HUES64 (cell line): ENCODE results near the gene ARSD.
"Not testable (repeated sequence)": the region's sequence is repeated elsewhere in the genome, so short reads cannot be mapped to it uniquely, and the experiment has no call there.

ENCODE experiments used
- H3K27ac ChIP-seq: 2 replicates; pipeline ENCODE4 v1.7.0; 2013; ENCODE audit warnings: low read depth, low read length, inconsistent platforms
- H3K27me3 ChIP-seq: 2 replicates; pipeline ENCODE4 v1.6.1; 2013; ENCODE audit warnings: mild to moderate bottlenecking, low read length; ENCODE audit not compliant: insufficient read depth
- H3K36me3 ChIP-seq: 2 replicates; pipeline ENCODE4 v1.6.1; 2013; ENCODE audit warnings: mild to moderate bottlenecking, low read length; ENCODE audit not compliant: insufficient read depth
- H3K4me1 ChIP-seq: 2 replicates; pipeline ENCODE4 v1.6.1; 2013; ENCODE audit warnings: mild to moderate bottlenecking, low read length, moderate library complexity; ENCODE audit not compliant: insufficient read depth
- H3K4me3 ChIP-seq: 2 replicates; pipeline ENCODE4 v1.5.1; 2013; ENCODE audit warnings: mild to moderate bottlenecking, low read length, moderate library complexity
- H3K9ac ChIP-seq: 2 replicates; pipeline ENCODE4 v1.6.1; 2013; ENCODE audit warnings: mild to moderate bottlenecking, low read depth, low read length
- H3K9me3 ChIP-seq: 2 replicates; pipeline ENCODE4 v1.6.1; 2013; ENCODE audit warnings: low read depth, low read length; ENCODE audit not compliant: insufficient read depth
- WGBS: fragments of 150-250, 120-280 bp; methylation state at CpG from one replicate; pipeline ENCODE4 v1.1.7; 2013; ENCODE audit warnings: missing lambda C conversion rate; 5-methylcytosine and 5-hydroxymethylcytosine counted together

ARSD gene

GRCh38 chrX:2890536-2891460, 38.3 kb downstream of the ARSD start:
- 72% methylated on average over 13 of the region's 22 CpGs for WGBS
- H3K9me3 ChIP-seq, H3K4me3 ChIP-seq, H3K9ac ChIP-seq, H3K36me3 ChIP-seq, H3K27me3 ChIP-seq: not testable (repeated sequence)
- peak overlapping the region; percentile 70; the same call in 1 of the 2 replicates for H3K27ac ChIP-seq
- H3K4me1 ChIP-seq = peaks cover 11% of the 10 kb centered on the region; the same call in 1 of the 2 replicates

GRCh38 chrX:2889706-2890490, 39.2 kb downstream of the ARSD start:
- peak overlapping the region; percentile 70; the same call in 1 of the 2 replicates for H3K27ac ChIP-seq
- 31% methylated on average over 15 of the region's 15 CpGs for WGBS
- not testable (repeated sequence) for H3K4me3 ChIP-seq

GRCh38 chrX:2889045-2889605, 40.0 kb downstream of the ARSD start:
- 88% methylated on average over 11 of the region's 11 CpGs for WGBS
- H3K36me3 ChIP-seq = no peaks in the 10 kb centered on the region
- no peak overlapping the region for H3K9ac ChIP-seq
- no peak overlapping the region for H3K4me3 ChIP-seq
- no peaks in the 10 kb centered on the region for H3K9me3 ChIP-seq
- H3K27ac ChIP-seq = no peak overlapping the region
- no peaks in the 10 kb centered on the region for H3K27me3 ChIP-seq
- H3K4me1 ChIP-seq = peaks cover 11% of the 10 kb centered on the region; the same call in 1 of the 2 replicates

More at GRCh38 chrX:2889706-2890490, 39.2 kb downstream of the ARSD start:
- H3K36me3 ChIP-seq, H3K9ac ChIP-seq, H3K9me3 ChIP-seq, H3K27me3 ChIP-seq: not testable (repeated sequence)
- peaks cover 11% of the 10 kb centered on the region; the same call in 1 of the 2 replicates for H3K4me1 ChIP-seq

- H3K27me3 ChIP-seq = no peaks in the 10 kb centered on the region
- H3K36me3 ChIP-seq = no peaks in the 10 kb centered on the region
- WGBS = 97% methylated on average over 7 of the region's 7 CpGs
- no peak overlapping the region for H3K9ac ChIP-seq
- no peaks in the 10 kb centered on the region for H3K9me3 ChIP-seq
- no peak overlapping the region for H3K27ac ChIP-seq
- no peak overlapping the region for H3K4me3 ChIP-seq
- peaks cover 11% of the 10 kb centered on the region; the same call in 1 of the 2 replicates for H3K4me1 ChIP-seq
Measured at GRCh38 chrX:2888309-2888708, 40.8 kb downstream of the ARSD start.

DNA sequence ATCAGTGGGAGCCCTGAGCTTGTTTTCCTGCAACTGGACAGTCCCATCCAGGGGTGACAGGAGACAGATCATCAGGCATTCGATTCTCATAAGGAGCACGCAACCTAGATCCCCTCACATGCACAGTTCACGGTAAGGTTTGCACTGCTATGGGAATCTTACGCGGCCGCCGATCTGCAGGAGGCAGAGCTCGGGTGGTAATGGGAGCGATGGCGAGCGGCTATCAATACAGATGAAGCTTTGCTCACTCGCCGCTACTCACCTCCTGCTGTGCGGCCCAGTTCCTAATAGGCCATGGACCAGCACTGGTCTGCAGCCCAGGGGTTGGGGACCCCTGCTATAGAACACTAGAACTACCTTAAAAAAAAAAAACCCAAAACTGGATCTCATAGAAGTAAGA, 45.4 kb downstream of the ARSD start:
- Histone ChIP-seq H3K27ac (no peak overlapping the region), H3K4me1 (no peaks in the 10 kb centered on the region), H3K9me3 (no peaks in the 10 kb centered on the region), H3K4me3 (no peak overlapping the region), H3K9ac (no peak overlapping the region), H3K27me3 (no peaks in the 10 kb centered on the region), H3K36me3 (peaks cover 19% of the 10 kb centered on the region)
- WGBS = 94% methylated on average over 14 of the region's 14 CpGs

DNA sequence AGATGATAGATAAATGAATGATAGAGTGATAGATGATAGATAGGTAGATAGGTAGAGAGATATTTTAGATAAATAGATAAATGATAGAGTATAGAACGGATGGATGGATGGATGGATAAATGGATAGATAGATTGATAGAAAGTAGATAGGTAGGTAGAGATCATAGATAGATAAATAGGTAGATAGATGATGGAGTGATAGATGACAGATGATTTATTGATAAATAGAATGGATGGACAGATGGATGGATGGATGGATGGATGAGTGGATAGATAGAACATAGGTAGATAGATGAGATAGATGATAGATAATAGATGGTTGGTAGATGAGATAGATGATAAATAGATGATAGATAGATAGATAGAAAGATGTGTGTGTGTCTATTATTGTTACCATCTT, 49.5 kb downstream of the ARSD start:
- 86% methylated on average over 1 of the region's 1 CpG for WGBS
- Histone ChIP-seq H3K27me3 (no peaks in the 10 kb centered on the region), H3K4me1 (no peaks in the 10 kb centered on the region), H3K36me3 (peaks cover 19% of the 10 kb centered on the region), H3K27ac (no peak overlapping the region), H3K4me3 (no peak overlapping the region), H3K9ac (no peak overlapping the region), H3K9me3 (no peaks in the 10 kb centered on the region)

GRCh38 chrX:2878563-2878962, 50.6 kb downstream of the ARSD start:
- H3K9me3 ChIP-seq = no peaks in the 10 kb centered on the region
- H3K36me3 ChIP-seq = peaks cover 19% of the 10 kb centered on the region
- no peak overlapping the region for H3K4me3 ChIP-seq

DNA sequence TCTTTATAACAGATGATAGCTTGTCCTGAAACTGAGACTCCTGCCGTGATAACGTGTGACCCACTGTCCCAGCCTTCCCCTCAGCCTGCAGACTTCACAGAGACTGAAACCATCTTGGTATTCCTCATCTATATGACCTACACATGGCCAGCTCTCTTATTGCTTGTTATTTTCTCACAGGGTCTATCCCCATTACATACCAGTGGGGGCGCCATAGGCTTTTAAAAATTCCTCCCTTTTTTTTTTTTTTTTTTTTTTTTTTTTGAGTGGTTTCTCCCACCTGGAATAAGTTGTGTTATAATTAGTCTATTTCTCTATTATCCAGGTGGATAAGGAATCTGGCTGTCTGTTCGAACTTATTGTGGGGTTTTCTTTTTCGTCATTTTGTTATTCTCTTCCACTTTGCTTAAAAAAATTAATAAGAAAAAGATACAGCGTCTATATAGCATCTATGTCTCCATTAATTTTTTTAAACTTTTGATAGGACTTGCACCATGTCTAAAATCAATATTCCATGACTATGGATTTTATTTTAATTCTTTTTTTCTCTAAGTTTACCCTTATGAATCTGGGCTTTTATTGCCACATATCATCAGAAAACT, 53.2 kb downstream of the ARSD start:
- Histone ChIP-seq H3K9ac (no peak overlapping the region), H3K4me3 (no peak overlapping the region), H3K9me3 (no peaks in the 10 kb centered on the region), H3K4me1 (no peaks in the 10 kb centered on the region), H3K27me3 (no peaks in the 10 kb centered on the region), H3K36me3 (0 out of 2 replicates have a peak, but pooled peaks cover 1% of the 10 kb centered on the region), H3K27ac (no peak overlapping the region)
- WGBS = 71% methylated on average over 2 of the region's 6 CpGs

More at GRCh38 chrX:2878563-2878962, 50.6 kb downstream of the ARSD start:
- no peak overlapping the region for H3K27ac ChIP-seq
- H3K4me1 ChIP-seq = no peaks in the 10 kb centered on the region
- H3K9ac ChIP-seq = no peak overlapping the region
- WGBS = 96% methylated on average over 2 of the region's 2 CpGs
- H3K27me3 ChIP-seq = no peaks in the 10 kb centered on the region

GRCh38 chrX:2875136-2875481, 54.0 kb downstream of the ARSD start:
- Histone ChIP-seq H3K4me3 (no peak overlapping the region), H3K36me3 (no peaks in the 10 kb centered on the region), H3K9me3 (no peaks in the 10 kb centered on the region), H3K9ac (no peak overlapping the region), H3K27me3 (no peaks in the 10 kb centered on the region), H3K4me1 (no peaks in the 10 kb centered on the region), H3K27ac (no peak overlapping the region)
- no CpG with 5 or more reads among the region's 3 CpGs for WGBS

GRCh38 chrX:2874222-2875135, 54.7 kb downstream of the ARSD start:
- H3K27me3 ChIP-seq = no peaks in the 10 kb centered on the region
- H3K36me3 ChIP-seq = no peaks in the 10 kb centered on the region
- H3K9me3 ChIP-seq = no peaks in the 10 kb centered on the region
- no peak overlapping the region for H3K4me3 ChIP-seq
- no peak overlapping the region for H3K9ac ChIP-seq
- no peaks in the 10 kb centered on the region for H3K4me1 ChIP-seq
- H3K27ac ChIP-seq = no peak overlapping the region
- 95% methylated on average over 5 of the region's 5 CpGs for WGBS
